Keratinocyte (primary cell): ENCODE results near the gene YWHAB. TPM values are rescaled to one million over a fixed set of nuclear protein-coding genes. Genes with fewer than 3 reads are reported as not detected.

Experiments used
- DNase-seq: peaks from one replicate; pipeline ENCODE4 v3.0.0-alpha.2; 2011; ENCODE audit warnings: low read depth, missing footprints, low spot score
- FAIRE-seq: peaks from 2 replicates; lab custom pipeline; 2011; peaks lifted over from hg19 to GRCh38; lab: Jason Lieb, UNC
- H2AFZ ChIP-seq: 2 replicates; pipeline ENCODE4 v1.6.0; 2012; ENCODE audit warnings: low read length, control low read depth, inconsistent platforms; ENCODE audit not compliant: control insufficient read depth
- H3K27ac ChIP-seq: 2 replicates; pipeline ENCODE4 v1.5.1; 2011; ENCODE audit warnings: low read length; ENCODE audit not compliant: control insufficient read depth, insufficient read depth
- H3K27me3 ChIP-seq: 3 replicates; pipeline ENCODE4 v1.6.0; 2011; ENCODE audit warnings: low read length; ENCODE audit not compliant: control insufficient read depth, insufficient read depth; ENCODE audit errors: extremely low read depth
- H3K36me3 ChIP-seq, 2 experiments: 2 replicates in 1 of 2; 3 replicates in 1 of 2; pipeline ENCODE4 v1.5.1; 2011; ENCODE audit warnings: low read length in 2 of 2, mild to moderate bottlenecking in 1 of 2; ENCODE audit not compliant: control insufficient read depth in 2 of 2, insufficient read depth in 2 of 2; ENCODE audit errors: extremely low read depth in 1 of 2
- H3K4me1 ChIP-seq: 3 replicates; pipeline ENCODE4 v1.5.1; 2011; ENCODE audit warnings: low read length; ENCODE audit not compliant: control insufficient read depth, insufficient read depth; ENCODE audit errors: extremely low read depth
- H3K4me2 ChIP-seq: 3 replicates; pipeline ENCODE4 v1.6.0; 2011; ENCODE audit warnings: low read depth, low read length; ENCODE audit not compliant: control insufficient read depth, insufficient read depth; ENCODE audit errors: extremely low read depth
- H3K4me3 ChIP-seq, 3 experiments: fragments of 200-600 bp in 1 of 3; sonication (generic) in 1 of 3; 2 replicates in 2 of 3; 3 replicates in 1 of 3; pipeline ENCODE4 v1.5.1; 2011 to 2016; ENCODE audit warnings: low read length in 3 of 3, mild to moderate bottlenecking in 3 of 3, control low read depth in 2 of 3, inconsistent platforms in 1 of 3, low read depth in 1 of 3, mixed read lengths in 1 of 3, mixed run types in 1 of 3, moderate library complexity in 1 of 3; ENCODE audit not compliant: control insufficient read depth in 2 of 3, insufficient read depth in 2 of 3; ENCODE audit errors: extremely low read depth in 1 of 3
- H3K79me2 ChIP-seq: 2 replicates; pipeline ENCODE4 v1.6.0; 2012; ENCODE audit warnings: low read length; ENCODE audit not compliant: control insufficient read depth, insufficient read depth
- H3K9ac ChIP-seq: 3 replicates; pipeline ENCODE4 v1.6.0; 2011; ENCODE audit warnings: low read length; ENCODE audit not compliant: control insufficient read depth, insufficient read depth; ENCODE audit errors: extremely low read depth
- H3K9me1 ChIP-seq: 3 replicates; pipeline ENCODE4 v1.6.0; 2011; ENCODE audit warnings: low read length; ENCODE audit not compliant: control insufficient read depth, insufficient read depth; ENCODE audit errors: extremely low read depth
- H3K9me3 ChIP-seq: 2 replicates; pipeline ENCODE4 v1.5.1; 2012; ENCODE audit warnings: low read depth, low read length; ENCODE audit not compliant: control insufficient read depth
- H4K20me1 ChIP-seq: 3 replicates; pipeline ENCODE4 v1.6.0; 2011; ENCODE audit warnings: low read length; ENCODE audit not compliant: control insufficient read depth, insufficient read depth; ENCODE audit errors: extremely low read depth
- CTCF ChIP-seq, 3 experiments: IDR thresholded peaks in 1 of 3; conservative IDR thresholded peaks in 1 of 3; optimal IDR thresholded peaks in 1 of 3; 2 replicates in 2 of 3; 3 replicates in 1 of 3; pipeline versions ENCODE3 to v1.5.1; 2011; ENCODE audit warnings: low read length in 3 of 3, mild to moderate bottlenecking in 3 of 3, moderate library complexity in 2 of 3, control low read depth in 1 of 3, inconsistent platforms in 1 of 3; ENCODE audit not compliant: insufficient read depth in 2 of 3; ENCODE audit errors: extremely low read depth in 1 of 3
- EZH2 ChIP-seq: IDR thresholded peaks from one replicate; pipeline ENCODE4 v1.6.1; 2012; ENCODE audit warnings: inconsistent platforms, mild to moderate bottlenecking, low read length, moderate library complexity
- dilution Hi-C: fragments of 300-500 bp; cut with MboI; formaldehyde crosslinking; loops from one replicate; pipeline ENCODE4 v1.7.0; 2020; ENCODE audit warnings: low sequenced_read_pairs; ENCODE audit not compliant: extremely low pct_ligation_motif_present
- polyA plus RNA-seq, 5 experiments: library from polyadenylated mRNA; depleted of rRNA in 3 of 5; stranded (reverse) in 3 of 5; stranded (forward) in 1 of 5; unstranded in 1 of 5; fragments of >200 nt; gene quantifications; 1 replicate in 1 of 5; 2 replicates in 3 of 5; 3 replicates in 1 of 5; pipeline versions ENCODE4 v1.2.1 to v1.2.3, GENCODE V29; 2011 to 2012; ENCODE audit warnings: missing spikeins in 2 of 5, low read depth in 1 of 5, low replicate concordance in 1 of 5

YWHAB gene
- polyA plus RNA-seq, 1 donor (not counting 4 experiments of a cell fraction or from before 2014, with no cell fraction given), result 214 TPM

- no peaks in the 10 kb centered on the region for H3K27me3 ChIP-seq
- dilution Hi-C loops, result no loop called here
- H3K4me1 ChIP-seq, result peaks cover 6% of the 10 kb centered on the region
Measured at GRCh38 chr20:44909872-44910689, 24.6 kb downstream of the YWHAB start, which contains the start of gene PABPC1L. Gene PABPC1L, plus strand, starts transcription at chr20:44910060. Its CDS starts 84 bp downstream, at chr20:44910144.

GRCh38 chr20:44910690-44911262 lies 25.3 kb downstream of the YWHAB start:
- Histone ChIP-seq H3K4me2 (peak overlapping the region; percentile 87), H2AFZ (peak overlapping the region; percentile 58), H3K9ac (peak overlapping the region; percentile 62), H3K27ac (no peak overlapping the region), H3K36me3 (peaks cover 14 to 15% of the 10 kb centered on the region in 2 experiments), H3K4me1 (peaks cover 6% of the 10 kb centered on the region), H3K9me1 (no peaks in the 10 kb centered on the region), H3K9me3 (no peaks in the 10 kb centered on the region), H3K27me3 (no peaks in the 10 kb centered on the region), H4K20me1 (peaks cover 10% of the 10 kb centered on the region), H3K4me3 (peak overlapping the region; percentile 57 to 79 (median 75)), H3K79me2 (peaks cover 3% of the 10 kb centered on the region)
- dilution Hi-C loops, result no loop called here
- no peak for FAIRE-seq
- DNase-seq, result no peak
- TF ChIP-seq CTCF (optimal IDR thresholded peaks at IDR 0.05 in 1 of 3, IDR thresholded peaks at IDR 0.05 in 1 of 3, conservative IDR thresholded peaks at IDR 0.05 in 1 of 3; ENCODE audit: extremely low read depth in 1 of 3, insufficient read depth in 2 of 3, low read length in 3 of 3) (no peak), EZH2 (no peak)

More at GRCh38 chr20:44909872-44910689, 24.6 kb downstream of the YWHAB start, which contains the start of gene PABPC1L:
- TF ChIP-seq EZH2 (no peak), CTCF (optimal IDR thresholded peaks at IDR 0.05 in 1 of 3, IDR thresholded peaks at IDR 0.05 in 1 of 3, conservative IDR thresholded peaks at IDR 0.05 in 1 of 3; ENCODE audit: extremely low read depth in 1 of 3, insufficient read depth in 2 of 3, low read length in 3 of 3) (no peak)
- Histone ChIP-seq H3K79me2 (peaks cover 3% of the 10 kb centered on the region), H3K27ac (peak within 1 kb of the TSS; percentile 10), H4K20me1 (peaks cover 10% of the 10 kb centered on the region), H2AFZ (peak within 1 kb of the TSS; percentile 58), H3K4me2 (peak within 1 kb of the TSS; percentile 87), H3K9me1 (no peaks in the 10 kb centered on the region), H3K36me3 (peaks cover 11 to 16% of the 10 kb centered on the region in 2 experiments), H3K9me3 (no peaks in the 10 kb centered on the region), H3K9ac (peak within 1 kb of the TSS; percentile 62), H3K4me3 (peak within 1 kb of the TSS; percentile 57 to 79 (median 75))
- no peak for FAIRE-seq
- no peak for DNase-seq
